ENCODE results near the gene RRP15. TPM values are rescaled to one million over a fixed set of nuclear protein-coding genes. Genes with fewer than 3 reads are reported as not detected.

RRP15 gene
- total and polyA plus RNA-seq, 9 of the 15 experiments (the other 6 are each of a cell fraction or from before 2014, with no cell fraction given) = 9.5 to 58.1 (median 29.3) TPM

DNA sequence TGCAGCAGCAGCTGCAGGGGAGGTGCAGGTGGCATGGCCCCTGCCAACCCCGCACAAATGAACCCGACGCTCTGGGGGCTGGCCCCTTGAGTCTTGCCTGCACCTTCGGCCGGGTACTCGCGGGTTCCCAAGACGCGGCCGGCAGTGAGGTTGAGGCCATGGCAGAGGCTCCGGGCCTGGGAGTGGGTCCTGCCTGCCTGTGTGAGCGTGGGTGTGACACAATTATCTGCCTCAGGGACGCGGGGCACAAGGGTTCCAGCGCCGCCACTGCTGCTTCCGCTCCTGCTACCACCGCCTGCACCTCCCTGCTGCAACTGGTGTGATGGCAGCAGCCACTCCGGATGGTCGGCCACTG is 39.1 kb downstream of the RRP15 start:
- Histone ChIP-seq H3K9ac (ENCODE audit: insufficient read depth in 1 of 2, low read depth in 2 of 2, low read length in 2 of 2) (no peak overlapping the region), H4K20me1 (replicated peaks; ENCODE audit: control insufficient read depth, insufficient read depth, low read length) (no peaks in the 10 kb centered on the region), H3K4me3 (no peak overlapping the region), H3K79me2 (ENCODE audit: control insufficient read depth, insufficient read depth, low read length) (0 out of 3 replicates have a peak, but pooled peaks cover 3% of the 10 kb centered on the region), H3K27ac (ENCODE audit: extremely low read depth, low read depth, low read length) (no peak overlapping the region), H3K4me2 (ENCODE audit: insufficient read depth, low read length) (no peak overlapping the region), H2AFZ (ENCODE audit: low read depth, low read length) (no peak overlapping the region), H3K27me3 (ENCODE audit: control insufficient read depth in 2 of 2, insufficient read depth in 2 of 2, low read length in 2 of 2) (no peaks in the 10 kb centered on the region), H3K36me3 (ENCODE audit: control insufficient read depth, insufficient read depth, low read length) (peaks cover 47% of the 10 kb centered on the region; the same call in 1 of the 3 replicates), H3K9me1 (ENCODE audit: control insufficient read depth, insufficient read depth, low read length) (no peaks in the 10 kb centered on the region), H3K4me1 (replicated peaks in 1 of 2; ENCODE audit: control insufficient read depth in 2 of 2, insufficient read depth in 2 of 2, low read length in 2 of 2) (peaks cover 0 to 10% of the 10 kb centered on the region in 2 experiments; a peak in 1 of 5 replicates), H3K9me3 (replicated peaks; ENCODE audit: control insufficient read depth, insufficient read depth, low read depth, low read length) (no peaks in the 10 kb centered on the region)
- BruUV-seq (replicated peaks) = no TSS peak
- POLR2A ChIA-PET = no interaction called here
- CTCF ChIA-PET (ENCODE audit: low intra/inter-chr PET ratio) = no interaction called here
- ATAC-seq = no peak
- 98% methylated on average over 18 of the region's 20 CpGs for WGBS (ENCODE audit: insufficient coverage, low coverage, missing lambda C conversion rate)
- intact Hi-C loops (cut with micrococcal nuclease) (no loop called here), in situ Hi-C loops (cut with MboI) (no loop called here)
- DNase-seq (ENCODE audit: extremely low read depth in 1 of 4, low spot score in 3 of 4) = no peak
- no peak for FAIRE-seq
- TF ChIP-seq POLR2G (IDR thresholded peaks at IDR 0.05; ENCODE audit: low read depth, low read length) = peak; percentile 44
- no peak for TF ChIP-seq PHF8 (IDR thresholded peaks at IDR 0.05; ENCODE audit: borderline replicate concordance, low read length)

DNA sequence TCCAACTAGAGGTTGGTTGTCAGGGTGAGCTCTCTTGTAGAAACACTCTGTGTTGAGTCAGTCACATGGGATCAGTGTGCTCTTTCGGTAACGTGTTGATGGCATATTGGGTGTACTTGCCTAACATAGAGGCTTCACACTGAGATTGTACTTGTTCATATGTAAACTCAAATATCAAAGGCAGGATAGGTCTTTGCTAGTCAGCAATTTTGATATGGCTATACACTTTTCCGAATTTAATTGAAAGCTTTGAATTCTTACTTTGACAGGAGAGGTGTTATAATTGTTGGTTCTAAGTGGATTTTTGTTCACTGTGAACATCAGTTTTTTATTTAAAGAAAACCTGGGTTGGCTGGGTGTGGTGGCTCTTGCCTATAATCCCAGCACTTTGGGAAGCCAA is 43.7 kb downstream of the RRP15 start:
- H3K4me3 ChIP-seq = no peak overlapping the region
- intact Hi-C loops (cut with micrococcal nuclease) = no loop called here
- H2AFZ ChIP-seq (ENCODE audit: low read depth, low read length) = no peak overlapping the region
- no peak; the same call in 2 of the 3 replicates for ATAC-seq
- H3K27me3 ChIP-seq (ENCODE audit: control insufficient read depth in 2 of 2, insufficient read depth in 2 of 2, low read length in 2 of 2) = no peaks in the 10 kb centered on the region
- FAIRE-seq = no peak
- no peak for DNase-seq (ENCODE audit: extremely low read depth in 1 of 4, low spot score in 3 of 4)
- in situ Hi-C loops (cut with MboI) = loop anchor here (25.0 kb wide), 1 partner anchor 1484 kb away; no protein-coding TSS in a partner anchor
- TF ChIP-seq GTF2A2 (tag; IDR thresholded peaks at IDR 0.05) = no peak
- TF ChIP-seq EWSR1 (IDR thresholded peaks at IDR 0.05; ENCODE audit: borderline replicate concordance, low read depth, partially characterized antibody) = no peak
- TF ChIP-seq ARID1B (IDR thresholded peaks at IDR 0.05) = no peak
- TF ChIP-seq ZNF316 (IDR thresholded peaks at IDR 0.05) = peak; percentile 71
- no peak for TF ChIP-seq KHSRP (IDR thresholded peaks at IDR 0.05)
- no peak for TF ChIP-seq TSC22D4 (tag; IDR thresholded peaks at IDR 0.05)
- TF ChIP-seq NRF1 (conservative IDR thresholded peaks at IDR 0.05 in 1 of 2, IDR thresholded peaks at IDR 0.05 in 1 of 2) = no peak
- no peak for TF ChIP-seq TGIF2 (CRISPR knock-in tag; IDR thresholded peaks at IDR 0.05)
- no peak for TF ChIP-seq POLR2G (IDR thresholded peaks at IDR 0.05; ENCODE audit: low read depth, low read length)
- TF ChIP-seq NFATC3 (IDR thresholded peaks at IDR 0.05) = no peak
- TF ChIP-seq C11orf30 (IDR thresholded peaks at IDR 0.05; ENCODE audit: low read depth) = peak; percentile 15; the same call in 1 of the 2 replicates
- TF ChIP-seq RBM39 (optimal IDR thresholded peaks at IDR 0.05; ENCODE audit: low read depth, low read length) = no peak
- WGBS (ENCODE audit: insufficient coverage, low coverage, missing lambda C conversion rate) = 86% methylated on average over 3 of the region's 3 CpGs
- no peak overlapping the region for H3K4me2 ChIP-seq (ENCODE audit: insufficient read depth, low read length)
- H3K9me1 ChIP-seq (ENCODE audit: control insufficient read depth, insufficient read depth, low read length) = no peaks in the 10 kb centered on the region
- H3K36me3 ChIP-seq (ENCODE audit: control insufficient read depth, insufficient read depth, low read length) = peaks cover 35% of the 10 kb centered on the region; the same call in 2 of the 3 replicates
- H3K79me2 ChIP-seq (ENCODE audit: control insufficient read depth, insufficient read depth, low read length) = no peaks in the 10 kb centered on the region
- peaks cover 0 to 7% of the 10 kb centered on the region in 2 experiments; a peak in 1 of 5 replicates for H3K4me1 ChIP-seq (replicated peaks in 1 of 2; ENCODE audit: control insufficient read depth in 2 of 2, insufficient read depth in 2 of 2, low read length in 2 of 2)
- H3K9ac ChIP-seq (ENCODE audit: insufficient read depth in 1 of 2, low read depth in 2 of 2, low read length in 2 of 2) = no peak overlapping the region
- no peaks in the 10 kb centered on the region for H4K20me1 ChIP-seq (replicated peaks; ENCODE audit: control insufficient read depth, insufficient read depth, low read length)
- H3K27ac ChIP-seq (ENCODE audit: extremely low read depth, low read depth, low read length) = no peak overlapping the region
- no peaks in the 10 kb centered on the region for H3K9me3 ChIP-seq (replicated peaks; ENCODE audit: control insufficient read depth, insufficient read depth, low read depth, low read length)
- BruUV-seq (replicated peaks) = no TSS peak
- ChIA-PET POLR2A (interaction anchor here (0.8 to 1.3 kb wide), 3 partner anchors 10 to 1012 kb away, joined by 3 read pairs; no protein-coding TSS in a partner anchor), CTCF (ENCODE audit: low intra/inter-chr PET ratio) (interaction anchor here (2.4 kb wide), 1 partner anchor 1484 kb away, joined by 16 read pairs; no protein-coding TSS in a partner anchor)

Data from K562 (cell line).